T-helper 2 cell treated with Interferon-gamma antibody and Interleukin-4, amounts not matched to agents 5 μg/mL and 100 μg/mL, for 36 hours (primary cell): ENCODE results near the gene AFDN.

Source experiments
- DNase-seq: peaks from one replicate; pipeline ENCODE4 v3.0.0; 2021; ENCODE audit warnings: low spot score
- H3K27ac Mint-ChIP-seq: one replicate; pipeline ENCODE4 v1.8.0; 2021; ENCODE audit warnings: mild to moderate bottlenecking, mixed read lengths
- H3K27me3 Mint-ChIP-seq: one replicate; pipeline ENCODE4 v1.8.0; 2021; ENCODE audit warnings: low read depth, mixed read lengths
- H3K36me3 Mint-ChIP-seq: one replicate; pipeline ENCODE4 v1.8.0; 2021; ENCODE audit warnings: low read depth, mixed read lengths
- H3K4me1 Mint-ChIP-seq: one replicate; pipeline ENCODE4 v1.8.0; 2021; ENCODE audit warnings: low read depth, mixed read lengths
- H3K4me3 Mint-ChIP-seq: one replicate; pipeline ENCODE4 v1.8.0; 2022; ENCODE audit warnings: mild to moderate bottlenecking, moderate library complexity, mixed read lengths
- H3K9me3 Mint-ChIP-seq: one replicate; pipeline ENCODE4 v1.8.0; 2021; ENCODE audit warnings: mixed read lengths

Gene AFDN

GRCh38 chr6:167872538-167873210, 46.0 kb downstream of the AFDN start:
- Mint-ChIP-seq H3K9me3 (no peaks in the 10 kb centered on the region), H3K36me3 (no peaks in the 10 kb centered on the region), H3K27me3 (no peaks in the 10 kb centered on the region), H3K27ac (no peak overlapping the region), H3K4me1 (no peaks in the 10 kb centered on the region), H3K4me3 (no peak overlapping the region)
- no peak for DNase-seq

GRCh38 chr6:167877994-167878779, 51.5 kb downstream of the AFDN start:
- no peaks in the 10 kb centered on the region for H3K27me3 Mint-ChIP-seq
- DNase-seq = no peak
- H3K4me3 Mint-ChIP-seq = no peak overlapping the region
- H3K9me3 Mint-ChIP-seq = no peaks in the 10 kb centered on the region
- H3K36me3 Mint-ChIP-seq = no peaks in the 10 kb centered on the region
- H3K4me1 Mint-ChIP-seq = no peaks in the 10 kb centered on the region
- H3K27ac Mint-ChIP-seq = no peak overlapping the region

GRCh38 chr6:167879612-167880011, 52.9 kb downstream of the AFDN start:
- no peaks in the 10 kb centered on the region for H3K9me3 Mint-ChIP-seq
- no peaks in the 10 kb centered on the region for H3K4me1 Mint-ChIP-seq
- no peak overlapping the region for H3K4me3 Mint-ChIP-seq
- no peak overlapping the region for H3K27ac Mint-ChIP-seq
- H3K36me3 Mint-ChIP-seq = no peaks in the 10 kb centered on the region
- no peak for DNase-seq
- no peaks in the 10 kb centered on the region for H3K27me3 Mint-ChIP-seq

- Mint-ChIP-seq H3K36me3 (no peaks in the 10 kb centered on the region), H3K27me3 (no peaks in the 10 kb centered on the region), H3K27ac (no peak overlapping the region), H3K4me1 (no peaks in the 10 kb centered on the region), H3K9me3 (no peaks in the 10 kb centered on the region), H3K4me3 (no peak overlapping the region)
- no peak for DNase-seq
These were observed 54.6 kb downstream of the AFDN start for GRCh38 chr6:167881327-167881726.

DNA sequence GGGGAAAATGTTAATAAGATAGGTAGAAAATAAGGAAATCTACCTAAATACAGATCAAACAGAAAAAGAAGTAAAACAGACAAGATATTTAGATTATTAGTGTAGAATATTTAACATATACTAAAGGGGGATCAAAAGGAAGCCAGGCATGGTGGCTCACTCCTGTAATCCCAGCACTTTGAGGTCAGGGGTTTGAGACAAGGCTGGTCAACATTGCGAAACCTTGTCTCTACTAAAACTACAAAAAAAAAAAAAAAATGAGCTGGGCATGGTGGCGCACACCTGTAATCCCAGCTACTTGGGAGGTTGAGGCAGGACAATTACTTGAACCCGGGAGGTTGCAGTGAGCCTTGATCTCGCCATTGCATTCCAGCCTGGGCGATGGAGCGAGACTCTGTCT, 55.5 kb downstream of the AFDN start:
- Mint-ChIP-seq H3K9me3 (no peaks in the 10 kb centered on the region), H3K36me3 (no peaks in the 10 kb centered on the region), H3K4me1 (no peaks in the 10 kb centered on the region), H3K27me3 (no peaks in the 10 kb centered on the region), H3K27ac (no peak overlapping the region), H3K4me3 (no peak overlapping the region)
- no peak for DNase-seq

DNA sequence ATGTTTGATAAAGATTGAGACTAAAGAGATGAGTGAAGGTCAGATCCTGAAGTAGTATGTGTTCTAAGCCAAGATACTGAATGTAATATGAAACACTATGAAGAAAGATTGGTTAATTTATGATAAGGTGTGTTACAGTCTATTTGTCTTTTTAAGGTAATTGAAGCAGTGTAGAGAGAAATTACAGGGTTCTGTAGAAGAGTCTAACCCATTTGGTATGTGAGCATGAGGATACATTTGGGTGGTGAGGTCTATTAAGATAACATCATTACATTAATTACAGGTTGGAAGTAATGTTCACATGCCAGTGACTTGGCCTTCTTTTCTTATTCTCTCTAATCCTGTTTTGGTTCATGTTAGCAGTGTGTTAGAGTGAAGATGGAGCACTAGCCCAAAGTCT, 61.4 kb downstream of the AFDN start:
- no peaks in the 10 kb centered on the region for H3K36me3 Mint-ChIP-seq
- no peaks in the 10 kb centered on the region for H3K9me3 Mint-ChIP-seq
- no peak overlapping the region for H3K27ac Mint-ChIP-seq
- no peaks in the 10 kb centered on the region for H3K27me3 Mint-ChIP-seq
- no peak overlapping the region for H3K4me3 Mint-ChIP-seq
- H3K4me1 Mint-ChIP-seq = no peaks in the 10 kb centered on the region
- DNase-seq = no peak

DNA sequence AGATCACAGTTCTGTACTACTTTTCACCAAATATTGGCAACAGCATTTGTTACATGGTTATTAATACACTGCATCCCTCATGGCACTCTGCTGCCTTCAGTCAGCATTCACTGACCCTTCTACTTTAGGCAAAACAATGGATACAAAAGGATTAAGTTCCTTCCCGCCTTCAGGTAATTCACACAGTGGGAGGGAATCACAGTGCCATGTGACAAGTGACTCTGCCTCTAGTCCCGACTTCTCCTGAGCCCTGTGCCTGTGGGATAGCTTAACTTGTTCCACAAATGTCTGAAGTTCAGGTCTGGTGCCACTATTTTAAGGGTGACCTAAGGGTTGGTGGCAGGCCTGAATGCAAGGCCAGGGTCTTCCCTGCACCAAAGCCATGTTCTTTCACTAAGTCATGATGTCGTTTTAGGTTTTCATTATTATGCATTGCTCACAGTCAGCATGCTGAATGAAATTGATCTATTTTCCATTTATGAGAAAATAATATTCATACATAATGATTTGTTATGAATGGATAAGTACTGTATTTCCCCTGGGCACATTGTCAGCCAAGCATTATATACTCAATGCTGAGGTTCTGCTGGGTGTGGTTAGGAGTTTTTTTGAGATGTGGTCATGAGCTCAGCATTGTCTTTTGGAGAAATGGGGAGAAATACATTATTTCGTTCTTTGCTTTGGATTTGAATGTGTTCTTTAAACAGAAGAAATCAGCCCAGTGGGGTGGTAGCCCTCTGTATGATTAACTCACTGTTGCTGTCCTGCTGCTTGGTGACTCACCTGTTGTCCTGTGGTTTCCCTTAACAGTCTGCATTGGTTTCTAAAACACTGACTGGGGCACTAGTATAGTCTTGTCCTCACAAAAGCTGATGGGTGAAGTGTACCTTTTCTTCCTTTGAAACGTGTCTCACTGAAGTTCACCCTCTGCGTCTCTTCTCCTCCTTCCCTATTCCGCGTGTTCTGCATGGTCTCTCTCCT, 66.4 kb downstream of the AFDN start:
- Mint-ChIP-seq H3K27me3 (no peaks in the 10 kb centered on the region), H3K9me3 (no peaks in the 10 kb centered on the region), H3K4me3 (no peak overlapping the region), H3K27ac (no peak overlapping the region), H3K4me1 (no peaks in the 10 kb centered on the region), H3K36me3 (no peaks in the 10 kb centered on the region)
- no peak for DNase-seq

DNA sequence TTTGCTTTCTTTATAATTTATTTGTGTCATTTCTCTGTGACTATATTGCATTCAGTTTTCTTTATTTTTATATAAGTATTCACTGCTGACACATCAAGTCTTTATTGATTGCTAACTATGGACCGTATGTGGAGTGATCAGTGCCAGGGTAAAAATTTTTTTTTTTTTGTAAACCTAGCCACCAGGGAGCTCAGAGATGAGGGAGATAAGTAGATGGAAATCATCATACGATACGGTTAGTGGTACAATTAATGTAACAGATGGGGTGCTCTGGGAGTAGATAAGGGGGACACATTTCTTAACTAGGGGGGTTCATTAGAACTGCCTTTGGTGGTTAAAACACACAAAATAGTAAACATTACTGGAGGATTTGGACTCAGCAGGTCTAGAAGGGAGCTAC, 68.3 kb downstream of the AFDN start:
- H3K27ac Mint-ChIP-seq = no peak overlapping the region
- no peaks in the 10 kb centered on the region for H3K27me3 Mint-ChIP-seq
- H3K36me3 Mint-ChIP-seq = no peaks in the 10 kb centered on the region
- H3K9me3 Mint-ChIP-seq = no peaks in the 10 kb centered on the region
- no peak overlapping the region for H3K4me3 Mint-ChIP-seq
- DNase-seq = no peak
- no peaks in the 10 kb centered on the region for H3K4me1 Mint-ChIP-seq

DNA sequence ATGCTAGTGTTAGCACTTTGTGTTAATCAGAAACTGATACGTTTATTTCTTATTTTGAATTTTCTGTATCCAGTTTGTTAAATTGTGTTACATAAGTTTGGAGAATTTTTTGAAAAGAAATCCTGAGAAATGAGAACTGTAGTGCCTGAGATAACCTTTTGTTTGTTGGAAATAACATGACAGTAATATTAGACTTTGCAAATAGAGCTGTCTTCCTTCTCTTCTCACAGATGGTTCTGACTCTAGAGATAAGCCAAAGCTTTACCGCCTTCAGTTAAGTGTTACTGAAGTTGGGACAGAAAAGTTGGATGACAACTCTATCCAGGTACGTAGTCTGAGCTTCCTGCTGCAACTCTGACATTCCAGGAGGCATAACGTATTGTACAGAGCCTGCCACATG, 69.9 kb downstream of the AFDN start:
- Mint-ChIP-seq H3K36me3 (no peaks in the 10 kb centered on the region), H3K4me1 (no peaks in the 10 kb centered on the region), H3K27me3 (no peaks in the 10 kb centered on the region), H3K27ac (no peak overlapping the region), H3K9me3 (no peaks in the 10 kb centered on the region), H3K4me3 (no peak overlapping the region)
- no peak for DNase-seq

DNA sequence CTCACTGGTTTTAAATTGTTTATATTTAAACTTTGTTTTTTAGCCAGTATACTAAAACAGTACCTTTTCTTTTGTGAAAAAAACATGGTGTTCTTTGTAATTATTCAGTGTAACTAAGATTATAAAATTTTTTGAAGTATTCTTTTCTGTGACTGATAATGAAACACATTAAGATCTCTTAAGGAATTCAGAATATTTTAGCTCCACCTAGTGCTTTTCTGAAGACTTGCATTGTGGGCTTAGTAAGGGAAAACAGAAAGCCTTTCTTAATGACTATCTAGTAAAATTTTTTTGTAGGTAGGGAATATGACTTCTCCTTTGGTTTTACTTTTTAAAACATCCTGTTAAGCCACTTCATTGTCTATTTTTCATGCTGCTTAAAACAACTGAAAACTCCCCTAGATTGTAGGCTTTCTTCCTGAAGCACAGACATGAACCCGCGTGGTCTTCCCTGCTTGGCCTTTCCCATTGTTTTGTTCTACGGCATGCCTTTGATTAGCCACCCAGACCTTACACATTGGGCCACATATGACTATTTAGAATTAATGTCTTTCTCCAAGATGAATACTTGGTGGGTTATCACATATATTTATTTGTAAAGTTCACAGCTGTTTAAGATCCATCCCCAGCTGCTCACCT, 72.1 kb downstream of the AFDN start:
- no peak overlapping the region for H3K27ac Mint-ChIP-seq
- no peaks in the 10 kb centered on the region for H3K4me1 Mint-ChIP-seq
- no peaks in the 10 kb centered on the region for H3K9me3 Mint-ChIP-seq
- no peaks in the 10 kb centered on the region for H3K36me3 Mint-ChIP-seq
- H3K27me3 Mint-ChIP-seq = no peaks in the 10 kb centered on the region
- no peak overlapping the region for H3K4me3 Mint-ChIP-seq
- DNase-seq = no peak

DNA sequence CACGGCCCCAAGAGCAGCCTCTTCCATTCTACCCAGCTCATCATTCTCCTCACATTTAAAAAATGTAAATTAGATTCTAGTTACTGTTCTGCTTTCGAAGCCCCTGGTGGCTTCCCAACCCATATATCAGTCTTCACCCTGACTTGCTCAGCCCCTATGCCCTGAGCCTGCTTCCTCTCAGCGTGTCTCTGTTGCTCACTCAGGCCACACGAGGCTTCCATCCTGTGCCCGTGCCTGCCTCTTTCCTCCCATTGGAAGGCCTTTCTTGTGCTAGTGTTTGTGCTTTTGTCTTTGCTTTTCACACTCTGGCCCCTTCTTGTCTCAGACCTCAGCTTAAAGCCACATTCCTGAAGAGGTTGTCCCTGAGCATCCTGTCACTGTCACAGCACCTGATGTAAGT, 78.1 kb downstream of the AFDN start:
- Mint-ChIP-seq H3K9me3 (no peaks in the 10 kb centered on the region), H3K4me1 (no peaks in the 10 kb centered on the region), H3K27ac (no peak overlapping the region), H3K4me3 (no peak overlapping the region), H3K36me3 (no peaks in the 10 kb centered on the region), H3K27me3 (no peaks in the 10 kb centered on the region)
- DNase-seq = no peak

DNA sequence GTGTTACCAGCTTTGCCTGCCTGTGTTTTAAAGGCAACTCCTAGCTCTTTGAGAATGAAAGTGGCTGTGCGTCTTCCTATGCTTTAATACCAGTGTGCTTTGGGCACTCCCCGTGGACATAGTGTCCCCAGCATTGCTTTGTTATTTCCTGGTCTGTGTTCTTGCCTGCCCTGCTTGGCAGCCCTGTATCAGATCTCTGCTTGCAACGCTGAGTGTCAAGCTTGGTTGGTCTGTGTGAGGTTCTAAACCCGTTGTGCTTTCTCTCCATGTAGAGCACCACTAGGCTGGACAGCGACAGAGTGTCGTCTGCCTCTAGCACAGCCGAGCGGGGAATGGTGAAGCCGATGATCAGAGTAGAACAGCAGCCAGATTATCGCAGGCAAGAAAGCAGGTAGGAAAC, 80.2 kb downstream of the AFDN start:
- H3K27ac Mint-ChIP-seq = no peak overlapping the region
- no peaks in the 10 kb centered on the region for H3K9me3 Mint-ChIP-seq
- no peaks in the 10 kb centered on the region for H3K27me3 Mint-ChIP-seq
- H3K4me1 Mint-ChIP-seq = no peaks in the 10 kb centered on the region
- H3K36me3 Mint-ChIP-seq = no peaks in the 10 kb centered on the region
- no peak for DNase-seq
- no peak overlapping the region for H3K4me3 Mint-ChIP-seq

GRCh38 chr6:167907837-167908681, 81.3 kb downstream of the AFDN start:
- Mint-ChIP-seq H3K27me3 (no peaks in the 10 kb centered on the region), H3K27ac (no peak overlapping the region), H3K4me1 (no peaks in the 10 kb centered on the region), H3K9me3 (no peaks in the 10 kb centered on the region), H3K36me3 (no peaks in the 10 kb centered on the region), H3K4me3 (no peak overlapping the region)
- DNase-seq = no peak
